Loucy (cell line): ENCODE data around the gene RBM10.

Source experiments
- H2AFZ ChIP-seq: fragments of 200-600 bp; sonication (generic); 2 replicates; pipeline ENCODE4 v1.6.0; 2016; ENCODE audit warnings: antibody characterized with exemption, mild to moderate bottlenecking, low read length, moderate library complexity
- H3F3A ChIP-seq: fragments of 200-600 bp; 2 replicates; pipeline ENCODE4 v1.6.0; 2016; ENCODE audit warnings: antibody characterized with exemption, low read depth, mild to moderate bottlenecking
- H3K27me3 ChIP-seq: fragments of 200-600 bp; sonication (generic); 2 replicates; pipeline ENCODE4 v1.6.1; 2014; ENCODE audit warnings: low read length, mild to moderate bottlenecking; ENCODE audit not compliant: insufficient read depth, poor library complexity, severe bottlenecking
- H3K36me3 ChIP-seq: fragments of 200-600 bp; sonication (generic); 2 replicates; pipeline ENCODE4 v1.6.1; 2016; ENCODE audit warnings: low read length; ENCODE audit not compliant: insufficient read depth
- H3K4me1 ChIP-seq: fragments of 200-600 bp; sonication (generic); 2 replicates; pipeline ENCODE4 v1.5.1; 2014; ENCODE audit warnings: low read length, mild to moderate bottlenecking; ENCODE audit not compliant: insufficient read depth, poor library complexity, severe bottlenecking
- H3K4me2 ChIP-seq: fragments of 200-600 bp; sonication (generic); 2 replicates; pipeline ENCODE4 v1.6.0; 2014; ENCODE audit warnings: antibody characterized with exemption, low read length, low read depth, mild to moderate bottlenecking; ENCODE audit not compliant: poor library complexity, severe bottlenecking
- H3K4me3 ChIP-seq: fragments of 200-600 bp; sonication (generic); 2 replicates; pipeline ENCODE4 v1.5.1; 2014; ENCODE audit warnings: low read length, mild to moderate bottlenecking, mixed read lengths; ENCODE audit not compliant: poor library complexity, severe bottlenecking
- H3K79me2 ChIP-seq: fragments of 200-600 bp; sonication (generic); 2 replicates; pipeline ENCODE4 v1.6.1; 2014; ENCODE audit warnings: low read length; ENCODE audit not compliant: insufficient read depth
- H3K9ac ChIP-seq: fragments of 200-600 bp; sonication (generic); 2 replicates; pipeline ENCODE4 v1.6.0; 2014; ENCODE audit warnings: mild to moderate bottlenecking, low read depth, low read length, moderate library complexity; ENCODE audit not compliant: poor library complexity, severe bottlenecking
- H3K9me2 ChIP-seq: fragments of 200-600 bp; sonication (generic); replicated peaks from 2 replicates; pipeline ENCODE4 v1.6.1; 2016; ENCODE audit warnings: low read depth, low read length, mixed read lengths
- H3K9me3 ChIP-seq: fragments of 200-600 bp; sonication (generic); 2 replicates; pipeline ENCODE4 v1.6.1; 2014; ENCODE audit warnings: mild to moderate bottlenecking, antibody characterized with exemption, low read length, low read depth; ENCODE audit not compliant: insufficient read depth
- H4K20me1 ChIP-seq: fragments of 200-600 bp; sonication (generic); 2 replicates; pipeline ENCODE4 v1.6.0; 2014; ENCODE audit warnings: antibody characterized with exemption, low read length, mild to moderate bottlenecking; ENCODE audit not compliant: insufficient read depth, poor library complexity, severe bottlenecking
- CTCF ChIP-seq: fragments of 200-600 bp; sonication (generic); conservative IDR thresholded peaks from 2 replicates; pipeline ENCODE4 v1.5.1; 2014; ENCODE audit warnings: mild to moderate bottlenecking, antibody characterized with exemption, low read length
- EZH2phosphoT487 ChIP-seq: fragments of 200-600 bp; IDR thresholded peaks from 2 replicates; pipeline ENCODE4 v1.6.1; 2018; ENCODE audit warnings: antibody characterized with exemption, mild to moderate bottlenecking, moderate library complexity, borderline replicate concordance

The RBM10 gene

GRCh38 chrX:47199286-47199685 lies 54.3 kb downstream of the RBM10 start:
- peaks cover 53% of the 10 kb centered on the region; the same call in 1 of the 2 replicates for H3K36me3 ChIP-seq

GRCh38 chrX:47200385-47201150 lies 55.5 kb downstream of the RBM10 start:
- Histone ChIP-seq H3K9ac (no peak overlapping the region), H3K36me3 (peaks cover 63% of the 10 kb centered on the region; the same call in 1 of the 2 replicates), H3K79me2 (peaks cover 38% of the 10 kb centered on the region)

More at GRCh38 chrX:47199286-47199685, 54.3 kb downstream of the RBM10 start:
- no peak overlapping the region for H3K4me3 ChIP-seq
- no peak overlapping the region for H2AFZ ChIP-seq
- no peaks in the 10 kb centered on the region for H3F3A ChIP-seq
- no peaks in the 10 kb centered on the region for H3K9me2 ChIP-seq
- TF ChIP-seq CTCF: no peak
- no peak for TF ChIP-seq EZH2phosphoT487
- peaks cover 34% of the 10 kb centered on the region for H4K20me1 ChIP-seq
- H3K4me2 ChIP-seq: no peak overlapping the region
- H3K4me1 ChIP-seq: peaks cover 28% of the 10 kb centered on the region
- H3K79me2 ChIP-seq: peaks cover 51% of the 10 kb centered on the region
- no peaks in the 10 kb centered on the region for H3K9me3 ChIP-seq
- no peak overlapping the region for H3K9ac ChIP-seq
- H3K27me3 ChIP-seq: no peaks in the 10 kb centered on the region

GRCh38 chrX:47201345-47201944 lies 56.4 kb downstream of the RBM10 start:
- Histone ChIP-seq H3K27me3 (no peaks in the 10 kb centered on the region), H3K4me1 (peaks cover 18% of the 10 kb centered on the region), H3K79me2 (peaks cover 29% of the 10 kb centered on the region), H3F3A (no peaks in the 10 kb centered on the region), H3K9me2 (no peaks in the 10 kb centered on the region), H3K4me2 (no peak overlapping the region), H3K4me3 (no peak overlapping the region), H2AFZ (no peak overlapping the region), H3K9ac (no peak overlapping the region), H4K20me1 (peaks cover 21% of the 10 kb centered on the region), H3K9me3 (no peaks in the 10 kb centered on the region), H3K36me3 (peaks cover 71% of the 10 kb centered on the region; the same call in 1 of the 2 replicates)
- TF ChIP-seq EZH2phosphoT487 (no peak), CTCF (no peak)

More at GRCh38 chrX:47200385-47201150, 55.5 kb downstream of the RBM10 start:
- TF ChIP-seq EZH2phosphoT487: no peak
- TF ChIP-seq CTCF: no peak
- Histone ChIP-seq H3K4me2 (no peak overlapping the region), H2AFZ (no peak overlapping the region), H3F3A (no peaks in the 10 kb centered on the region), H3K4me1 (peaks cover 26% of the 10 kb centered on the region), H3K9me3 (no peaks in the 10 kb centered on the region), H4K20me1 (peaks cover 30% of the 10 kb centered on the region), H3K27me3 (no peaks in the 10 kb centered on the region), H3K4me3 (no peak overlapping the region), H3K9me2 (no peaks in the 10 kb centered on the region)
